LNCaP clone FGC (cell line): ENCODE results near the gene COPA.

Source experiments
- DNase-seq: peaks from one replicate; pipeline ENCODE4 v3.0.0-alpha.2; 2011; ENCODE audit warnings: low read depth
- H3K4me3 ChIP-seq: 2 replicates; pipeline ENCODE4 v1.5.1; 2011; ENCODE audit warnings: mild to moderate bottlenecking, low read depth, low read length, control low read depth
- CTCF ChIP-seq: IDR thresholded peaks from 2 replicates; pipeline ENCODE4 v1.5.1; 2012; ENCODE audit warnings: mild to moderate bottlenecking; ENCODE audit not compliant: control insufficient read depth, insufficient read depth; ENCODE audit errors: extremely low read depth

COPA gene

GRCh38 chr1:160257411-160258015, 85.5 kb downstream of the COPA start:
- TF ChIP-seq CTCF, result no peak
- H3K4me3 ChIP-seq, result no peak overlapping the region
- no peak for DNase-seq

- no peak overlapping the region for H3K4me3 ChIP-seq
- no peak for TF ChIP-seq CTCF
- DNase-seq, result no peak
Measured at GRCh38 chr1:160256396-160257046, 86.5 kb downstream of the COPA start.

- H3K4me3 ChIP-seq, result no peak overlapping the region
- no peak for DNase-seq
- TF ChIP-seq CTCF, result no peak
Measured at GRCh38 chr1:160255781-160256300, 87.2 kb downstream of the COPA start.

- TF ChIP-seq CTCF, result peak; percentile 86
- DNase-seq, result peak; percentile 73
- no peak overlapping the region for H3K4me3 ChIP-seq
Measured at GRCh38 chr1:160251687-160252526, 91.1 kb downstream of the COPA start.

GRCh38 chr1:160251011-160251410, 92.0 kb downstream of the COPA start:
- no peak for TF ChIP-seq CTCF

GRCh38 chr1:160247053-160247452, 96.0 kb downstream of the COPA start:
- H3K4me3 ChIP-seq, result no peak overlapping the region
- no peak for TF ChIP-seq CTCF
- DNase-seq, result no peak

More at GRCh38 chr1:160251011-160251410, 92.0 kb downstream of the COPA start:
- no peak overlapping the region for H3K4me3 ChIP-seq
- no peak for DNase-seq
